ENCODE data around the gene LMAN2L. TPM values are rescaled to one million over a fixed set of nuclear protein-coding genes. Genes with fewer than 3 reads are reported as not detected.

The LMAN2L gene
- total RNA-seq, result 13.0 and 19.4 TPM in 2 replicates

GRCh38 chr2:96739633-96740428 lies at the start of gene LMAN2L:
Gene LMAN2L, minus strand, starts transcription at chr2:96740064. Its CDS starts 24 bp downstream, at chr2:96740040.

GRCh38 chr2:96760036-96760985 lies 20.4 kb upstream of the LMAN2L start, which contains the start of gene CNNM4:
Gene CNNM4, plus strand, starts transcription at chr2:96760902. Its CDS starts 98 bp downstream, at chr2:96761000.

Other genes starting within 250 kb of the LMAN2L start
- gene NEURL3, start 234.7 kb downstream of the LMAN2L start, total RNA-seq, result not detected in 2 replicates
- gene ARID5A, start 203.3 kb downstream of the LMAN2L start, total RNA-seq, result 6.1 and 8.3 TPM in 2 replicates
- gene KANSL3, start 101.8 kb downstream of the LMAN2L start, total RNA-seq, result 24.6 and 26.3 TPM in 2 replicates
- under 0.01 TPM in 1 of 2 replicates, not detected in the other for gene FER1L5, start 97.3 kb downstream of the LMAN2L start, total RNA-seq
- 2.5 and 3.3 TPM in 2 replicates for gene CNNM4, start 20.8 kb upstream of the LMAN2L start, total RNA-seq
- gene CNNM3, start 76.2 kb upstream of the LMAN2L start, total RNA-seq, result 4.3 and 5.6 TPM in 2 replicates
- gene ANKRD23, start 104.0 kb upstream of the LMAN2L start, total RNA-seq, result 1.4 and 2.7 TPM in 2 replicates
- 6.0 and 10.2 TPM in 2 replicates for gene ANKRD39, start 118.0 kb upstream of the LMAN2L start, total RNA-seq
- gene SEMA4C, start 130.0 kb upstream of the LMAN2L start, total RNA-seq, result 26.8 and 28.2 TPM in 2 replicates
- gene FAM178B, start 246.5 kb upstream of the LMAN2L start, total RNA-seq, result not detected in 2 replicates